BE2C (cell line): ENCODE results near the gene TAF4.

Experiments
- DNase-seq: peaks from one replicate; pipeline ENCODE4 v3.0.0-alpha.2; 2020
- H3K27me3 ChIP-seq: fragments of 250-450 bp; sonication (Bioruptor Pico); 2 replicates; pipeline ENCODE4 v1.5.1; 2020; ENCODE audit warnings: mild to moderate bottlenecking
- H3K36me3 ChIP-seq: fragments of 250-450 bp; sonication (Bioruptor Pico); 2 replicates; pipeline ENCODE4 v1.5.1; 2020; ENCODE audit warnings: mild to moderate bottlenecking
- H3K4me1 ChIP-seq: fragments of 250-450 bp; sonication (Bioruptor Pico); 2 replicates; pipeline ENCODE4 v1.5.1; 2020
- H3K4me3 ChIP-seq: 2 replicates; pipeline ENCODE4 v1.5.1; 2011; ENCODE audit warnings: low read depth, low read length
- H3K9me3 ChIP-seq: fragments of 250-450 bp; sonication (Bioruptor Pico); 2 replicates; pipeline ENCODE4 v1.5.1; 2020
- TF ChIP-seq, protein P1 (sequence below): IDR thresholded peaks from 2 replicates; pipeline ENCODE4 v1.5.1; 2012; ENCODE audit warnings: mild to moderate bottlenecking, low read depth, low read length

TAF4 gene

DNA sequence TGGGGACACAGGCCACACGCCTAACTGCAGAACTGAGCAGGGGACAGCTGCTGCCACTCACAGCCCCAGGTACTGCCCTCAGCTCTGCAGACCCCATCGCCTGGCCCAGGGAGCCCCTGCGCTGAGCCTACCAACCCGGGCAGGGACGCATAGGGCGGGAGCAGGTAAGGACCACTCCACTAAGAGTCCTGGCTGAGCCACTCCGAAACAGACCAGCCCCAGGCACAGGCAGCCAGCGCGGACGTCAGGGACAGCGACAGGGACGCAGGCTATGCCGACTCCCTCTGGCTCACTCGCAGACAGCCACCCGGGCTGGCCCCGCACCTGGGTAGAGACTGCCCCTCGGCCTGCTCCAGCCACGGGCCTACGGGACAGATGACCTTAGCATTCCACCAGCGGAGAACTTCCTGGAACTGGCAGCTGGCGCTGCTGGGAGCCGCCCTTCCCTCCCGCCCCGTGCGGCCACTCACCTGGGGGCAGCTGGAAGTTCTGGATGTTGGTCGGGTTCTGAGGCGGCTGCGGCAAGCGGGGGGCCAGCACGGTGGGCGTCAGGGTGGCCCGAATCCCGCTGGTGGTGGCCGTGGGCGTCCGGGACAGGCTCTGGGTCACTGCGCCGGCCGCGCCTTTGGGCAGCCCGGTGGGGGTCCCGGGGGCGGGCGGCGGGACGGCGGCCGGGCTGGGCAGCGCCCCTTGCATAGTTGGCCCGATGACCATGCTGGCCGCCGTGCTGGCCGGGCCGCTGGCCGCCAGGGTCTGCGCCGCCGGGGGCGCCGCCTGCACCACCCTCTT lies 1.5 kb downstream of the TAF4 start:
- TF ChIP-seq, protein P1, sequence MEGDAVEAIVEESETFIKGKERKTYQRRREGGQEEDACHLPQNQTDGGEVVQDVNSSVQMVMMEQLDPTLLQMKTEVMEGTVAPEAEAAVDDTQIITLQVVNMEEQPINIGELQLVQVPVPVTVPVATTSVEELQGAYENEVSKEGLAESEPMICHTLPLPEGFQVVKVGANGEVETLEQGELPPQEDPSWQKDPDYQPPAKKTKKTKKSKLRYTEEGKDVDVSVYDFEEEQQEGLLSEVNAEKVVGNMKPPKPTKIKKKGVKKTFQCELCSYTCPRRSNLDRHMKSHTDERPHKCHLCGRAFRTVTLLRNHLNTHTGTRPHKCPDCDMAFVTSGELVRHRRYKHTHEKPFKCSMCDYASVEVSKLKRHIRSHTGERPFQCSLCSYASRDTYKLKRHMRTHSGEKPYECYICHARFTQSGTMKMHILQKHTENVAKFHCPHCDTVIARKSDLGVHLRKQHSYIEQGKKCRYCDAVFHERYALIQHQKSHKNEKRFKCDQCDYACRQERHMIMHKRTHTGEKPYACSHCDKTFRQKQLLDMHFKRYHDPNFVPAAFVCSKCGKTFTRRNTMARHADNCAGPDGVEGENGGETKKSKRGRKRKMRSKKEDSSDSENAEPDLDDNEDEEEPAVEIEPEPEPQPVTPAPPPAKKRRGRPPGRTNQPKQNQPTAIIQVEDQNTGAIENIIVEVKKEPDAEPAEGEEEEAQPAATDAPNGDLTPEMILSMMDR = no peak
- H3K9me3 ChIP-seq = no peaks in the 10 kb centered on the region
- H3K4me1 ChIP-seq = peaks cover 10% of the 10 kb centered on the region
- H3K27me3 ChIP-seq = no peaks in the 10 kb centered on the region
- peak overlapping the region; percentile 65 for H3K4me3 ChIP-seq
- DNase-seq = peak; percentile 52
- H3K36me3 ChIP-seq = peaks cover 15% of the 10 kb centered on the region

DNA sequence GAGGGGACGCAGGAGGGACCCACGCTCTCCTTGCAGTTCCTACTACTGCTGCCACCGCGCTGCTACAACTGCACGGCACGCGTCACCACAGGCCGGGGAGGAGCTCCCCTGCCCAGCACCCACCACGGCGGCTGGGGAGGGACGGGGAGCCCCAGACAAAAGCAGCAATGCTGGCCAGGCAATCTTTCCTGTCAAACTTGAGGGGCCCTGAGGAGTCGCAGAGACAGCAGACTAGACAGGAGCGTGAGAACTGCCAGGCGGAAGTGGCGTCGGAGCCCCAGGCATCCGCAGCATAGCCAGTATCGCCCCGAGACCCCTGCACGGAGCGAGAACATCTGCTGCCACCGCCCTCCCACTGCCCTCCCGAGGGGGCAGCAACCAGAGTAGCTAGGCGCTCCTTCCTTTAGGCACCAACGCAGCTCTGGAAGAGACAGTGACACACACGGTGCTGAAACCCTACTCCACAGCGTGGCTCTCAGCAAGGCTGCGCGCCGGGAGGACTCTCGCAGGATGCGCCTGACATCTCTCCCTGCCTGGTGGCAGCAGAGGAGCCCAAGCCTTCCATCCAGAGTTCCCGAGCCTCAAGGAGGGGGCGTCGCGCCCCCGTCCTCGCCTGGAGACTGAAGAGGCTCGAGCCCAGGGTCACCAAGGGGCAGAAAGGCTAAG lies 2.2 kb downstream of the TAF4 start:
- Histone ChIP-seq H3K9me3 (no peaks in the 10 kb centered on the region), H3K4me3 (peak overlapping the region; percentile 65), H3K36me3 (peaks cover 15% of the 10 kb centered on the region), H3K27me3 (no peaks in the 10 kb centered on the region), H3K4me1 (peaks cover 10% of the 10 kb centered on the region)
- peak; percentile 66 for DNase-seq
- TF ChIP-seq, protein P1 = no peak

DNA sequence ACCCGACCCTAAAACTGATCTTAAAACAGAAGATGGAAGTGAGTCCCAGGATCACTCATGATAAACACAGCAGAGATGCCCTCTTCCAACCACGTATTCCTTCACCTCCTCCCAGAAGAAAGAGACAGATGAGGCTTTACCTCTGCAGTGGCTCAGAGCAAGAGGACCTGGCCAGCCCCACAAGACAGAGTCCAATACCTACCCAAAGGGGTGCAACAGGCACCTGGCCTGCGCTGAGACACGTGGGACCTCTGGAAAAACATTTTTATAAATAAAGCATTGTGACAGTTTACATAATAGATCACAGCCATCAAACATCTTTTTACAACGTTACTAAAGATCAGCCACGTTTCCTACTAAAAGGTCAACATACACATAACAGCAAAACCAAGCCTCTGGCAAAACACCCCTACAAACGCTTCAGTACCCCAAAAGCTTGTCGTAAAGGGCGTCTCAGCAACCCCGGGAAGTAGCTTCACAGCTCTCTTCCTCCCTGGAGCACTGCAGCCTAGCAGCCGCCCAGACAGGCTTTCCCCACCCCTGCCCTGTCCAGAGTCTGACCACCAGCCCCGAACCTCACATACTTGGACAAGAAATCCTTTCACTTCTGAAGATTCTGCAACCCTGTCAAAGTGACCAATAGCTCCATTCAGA lies 2.9 kb downstream of the TAF4 start:
- peak overlapping the region; percentile 65 for H3K4me3 ChIP-seq
- DNase-seq = no peak
- peaks cover 15% of the 10 kb centered on the region for H3K36me3 ChIP-seq
- no peaks in the 10 kb centered on the region for H3K27me3 ChIP-seq
- TF ChIP-seq, protein P1 = no peak
- peaks cover 10% of the 10 kb centered on the region for H3K4me1 ChIP-seq
- no peaks in the 10 kb centered on the region for H3K9me3 ChIP-seq

DNA sequence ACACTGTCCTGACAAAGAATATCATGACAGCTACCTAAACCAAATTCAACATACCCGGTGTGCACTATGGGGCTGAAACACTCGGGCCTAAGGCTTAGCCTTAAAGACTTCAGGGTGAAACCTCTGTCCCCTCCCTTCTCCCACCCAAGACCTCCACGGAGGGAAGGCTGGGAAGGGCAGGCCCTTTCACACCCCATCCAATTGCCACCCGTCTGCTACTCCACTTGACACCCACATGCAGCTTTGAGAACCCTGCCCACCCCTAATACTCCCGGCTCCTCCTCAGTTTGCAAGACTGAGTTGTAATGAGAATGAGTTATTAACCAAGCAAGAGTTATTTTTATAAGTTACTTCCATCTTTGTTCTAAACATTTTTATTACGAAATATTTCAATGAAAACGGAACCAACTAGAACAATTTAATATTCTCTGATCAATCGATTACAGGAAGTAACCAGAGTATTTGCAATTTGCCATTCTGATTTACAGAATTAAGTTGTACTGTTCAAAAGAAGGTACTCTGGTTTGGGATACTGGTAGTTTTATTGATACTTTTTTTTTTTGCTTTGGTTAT lies 3.7 kb downstream of the TAF4 start:
- Histone ChIP-seq H3K36me3 (peaks cover 15% of the 10 kb centered on the region), H3K4me1 (peaks cover 7% of the 10 kb centered on the region), H3K27me3 (no peaks in the 10 kb centered on the region), H3K9me3 (no peaks in the 10 kb centered on the region), H3K4me3 (no peak overlapping the region)
- TF ChIP-seq, protein P1 = no peak
- no peak for DNase-seq

DNA sequence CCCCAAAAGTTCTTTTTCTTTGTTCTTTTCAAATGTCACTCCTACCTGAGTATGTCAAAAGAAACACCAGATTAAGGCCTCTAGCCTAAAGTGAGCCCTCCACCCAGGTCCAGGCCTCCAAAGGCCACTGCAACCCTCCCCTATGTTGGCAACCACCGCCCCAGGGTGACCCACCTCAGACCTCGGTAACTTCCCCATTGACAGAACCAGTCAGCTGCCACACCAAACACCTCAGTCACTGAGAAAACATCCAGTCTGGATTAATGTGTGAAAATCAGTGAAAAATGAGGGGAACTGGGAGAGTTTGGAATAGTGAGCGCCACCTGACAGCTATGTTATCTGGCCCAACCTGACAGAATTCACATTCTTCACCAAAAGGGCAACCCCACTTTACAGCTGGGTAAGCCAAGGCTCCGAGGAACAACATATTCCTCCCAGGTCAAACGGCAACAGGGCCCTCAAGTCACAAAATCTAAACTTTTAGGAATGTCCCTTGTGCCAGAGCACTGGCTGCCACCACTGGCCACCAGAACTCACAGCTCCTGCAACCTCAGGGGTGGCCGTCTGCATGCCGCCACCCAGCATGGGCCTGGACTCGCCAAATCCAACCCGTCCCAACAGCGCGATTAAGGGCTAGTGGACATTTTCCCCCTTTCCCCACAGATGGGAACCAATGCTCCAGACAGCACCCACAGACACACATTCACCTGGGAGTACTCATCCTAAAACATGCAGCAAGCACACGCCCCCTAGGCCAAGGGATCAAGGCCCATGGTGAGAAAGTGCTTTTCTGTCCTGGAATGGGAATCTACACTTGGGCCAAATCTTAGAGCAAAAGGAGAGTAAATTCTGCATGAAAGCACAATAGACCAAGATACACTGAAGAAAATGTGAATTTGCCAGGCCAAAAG lies 4.8 kb downstream of the TAF4 start:
- Histone ChIP-seq H3K27me3 (no peaks in the 10 kb centered on the region), H3K4me3 (no peak overlapping the region)
- DNase-seq = no peak

More for the DNA sequence above, 4.8 kb downstream of the TAF4 start:
- H3K4me1 ChIP-seq = peaks cover 4% of the 10 kb centered on the region; the same call in 1 of the 2 replicates
- H3K36me3 ChIP-seq = peaks cover 19% of the 10 kb centered on the region
- TF ChIP-seq, protein P1 = no peak
- peaks cover 3% of the 10 kb centered on the region; the same call in 1 of the 2 replicates for H3K9me3 ChIP-seq
